ENCODE data around the gene DDAH2.

DDAH2 gene

DNA sequence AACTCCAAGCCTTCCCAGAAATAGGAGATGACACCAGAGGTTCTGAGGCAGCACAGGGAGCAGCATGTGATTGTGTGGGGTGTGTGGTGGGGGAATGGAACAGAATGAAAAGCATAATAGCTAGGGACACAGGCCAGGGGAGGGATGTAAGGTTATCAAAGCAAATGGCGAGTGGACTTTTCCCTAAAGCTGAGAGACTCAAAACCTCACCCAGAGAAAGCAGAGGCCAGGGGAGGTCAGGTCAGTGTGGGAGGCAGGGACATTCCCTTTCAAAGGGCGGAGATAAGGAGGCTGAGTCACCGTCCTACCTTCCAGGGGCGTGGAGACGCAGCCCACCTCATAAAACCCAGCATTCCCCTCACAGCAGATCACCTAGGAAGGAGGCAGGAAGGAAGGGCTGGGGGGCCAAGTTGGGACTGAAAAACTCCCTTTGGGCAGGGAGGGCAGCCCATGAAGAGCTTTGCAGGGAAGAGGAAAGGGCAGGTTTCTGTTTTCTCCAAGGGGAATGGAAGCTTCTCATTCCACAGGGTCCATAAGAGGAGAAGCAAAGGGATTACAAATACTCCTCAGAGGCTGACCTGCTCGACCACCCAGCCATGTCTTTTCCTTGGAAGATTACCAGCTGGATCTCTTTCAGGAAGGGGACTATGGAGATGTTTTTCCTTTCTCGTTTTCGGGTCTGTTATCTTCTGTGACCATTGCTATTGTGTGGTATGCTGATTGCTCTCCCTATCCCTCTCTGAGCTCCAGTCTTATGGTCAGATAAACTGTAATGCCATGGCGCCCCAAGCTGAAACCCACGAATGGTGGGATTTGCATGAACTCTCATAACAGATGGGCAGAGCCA lies 38.6 kb downstream of the DDAH2 start:
- no peak for DNase-seq (ENCODE audit: low read depth)

DNA sequence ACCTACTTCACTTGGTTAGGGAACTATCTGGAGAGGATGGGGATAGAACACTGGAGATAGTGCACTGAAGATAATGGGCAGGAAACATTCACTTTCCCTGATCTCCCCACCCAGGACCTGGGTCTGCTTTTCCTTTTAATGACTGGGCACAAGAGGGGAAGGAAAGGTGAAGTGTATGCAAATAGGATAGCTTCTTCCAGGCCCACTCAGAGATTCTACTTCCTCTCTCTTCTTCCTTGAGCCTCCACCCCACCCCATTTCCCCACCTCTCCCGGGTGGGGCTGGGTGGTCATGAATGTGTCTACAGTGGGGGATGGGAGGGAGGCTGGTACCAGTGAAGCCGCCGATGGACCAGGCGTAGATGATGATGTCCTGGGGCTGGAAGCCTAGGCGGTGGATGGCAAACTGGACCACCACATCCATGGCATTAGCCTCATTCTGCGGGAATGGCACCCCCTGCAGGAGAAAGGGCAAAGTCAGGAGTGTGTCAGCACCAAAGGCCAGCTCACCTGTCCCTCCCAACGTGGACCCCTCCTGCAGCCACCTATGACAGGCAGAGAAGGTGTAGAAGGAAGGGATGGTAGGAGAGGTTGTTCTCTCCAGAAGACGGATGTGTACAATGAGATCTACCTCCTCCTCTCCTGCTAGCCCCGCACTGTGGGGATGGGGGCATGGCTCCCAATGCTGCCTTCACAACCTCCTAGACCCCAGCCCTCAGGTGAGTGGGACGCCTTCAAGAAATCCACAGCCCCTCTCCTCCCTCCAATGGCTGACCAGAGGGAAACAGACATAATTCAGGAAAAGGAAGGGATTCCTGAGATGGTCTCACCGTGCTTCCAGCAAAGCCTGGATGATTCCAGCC lies 39.6 kb downstream of the DDAH2 start:
- no peak for DNase-seq (ENCODE audit: low read depth)

DNA sequence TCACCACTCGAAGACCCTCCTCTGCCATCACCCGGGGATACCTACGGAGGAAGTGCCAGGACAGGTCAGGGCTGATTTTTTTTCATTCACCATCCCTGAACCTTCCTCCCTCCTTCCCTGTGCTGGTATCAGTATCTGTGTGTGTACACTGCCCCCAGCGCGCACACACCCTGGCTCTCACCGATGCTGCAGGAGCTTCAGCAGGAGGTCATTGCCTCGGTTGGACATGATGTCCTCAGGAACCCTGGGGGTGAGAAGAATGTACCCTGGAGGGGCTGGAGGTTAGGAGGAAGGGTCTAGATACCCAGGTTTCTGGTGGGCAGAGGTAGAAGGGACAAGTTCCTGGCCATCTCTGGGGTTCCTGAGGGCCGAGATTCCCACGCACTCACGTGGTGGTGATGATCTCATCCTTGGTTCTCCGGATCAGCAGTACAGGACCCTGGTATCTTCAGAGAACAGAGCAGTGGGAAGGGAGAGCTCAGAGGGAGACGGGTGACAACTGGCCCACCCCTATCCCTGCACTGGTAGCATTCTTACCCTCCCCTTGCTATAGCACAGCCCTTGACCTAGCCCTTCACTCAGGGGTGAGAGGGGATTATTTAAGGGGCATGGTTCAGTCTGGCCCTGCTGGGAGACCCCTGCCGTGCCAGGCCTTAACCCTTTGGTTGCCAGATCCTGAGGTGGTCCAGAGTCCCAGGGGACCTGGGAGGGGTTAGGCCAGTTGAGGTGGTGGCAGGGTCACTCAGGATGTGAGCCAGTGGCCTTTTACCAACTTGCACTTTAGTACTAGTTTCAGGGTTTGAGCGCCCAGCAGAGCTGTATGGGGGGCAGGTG lies 41.0 kb downstream of the DDAH2 start:
- DNase-seq (ENCODE audit: low read depth), result no peak

GRCh38 chr6:31687321-31687720 lies 41.8 kb downstream of the DDAH2 start:
- DNase-seq (ENCODE audit: low read depth), result no peak

DNA sequence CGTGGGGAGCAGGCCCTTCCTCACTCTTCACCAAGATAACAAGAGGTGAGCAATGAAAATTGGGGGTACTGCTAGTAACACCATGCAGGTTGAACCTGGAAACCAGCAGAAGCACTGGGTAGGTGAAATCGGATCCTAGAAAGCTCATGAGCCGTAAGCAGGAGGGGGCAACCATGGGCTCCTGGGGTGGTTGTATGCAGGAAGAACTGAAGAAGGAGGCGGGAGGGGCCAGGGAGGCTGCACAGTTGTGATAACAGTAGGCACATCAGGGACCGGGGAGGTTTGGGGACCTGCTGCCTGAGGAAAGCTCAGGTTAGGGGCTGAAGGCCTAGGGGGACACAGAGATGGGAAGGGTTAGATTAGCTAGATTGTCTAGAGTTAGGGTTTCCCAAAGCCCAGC lies 42.6 kb downstream of the DDAH2 start:
- DNase-seq (ENCODE audit: low read depth), result no peak

DNA sequence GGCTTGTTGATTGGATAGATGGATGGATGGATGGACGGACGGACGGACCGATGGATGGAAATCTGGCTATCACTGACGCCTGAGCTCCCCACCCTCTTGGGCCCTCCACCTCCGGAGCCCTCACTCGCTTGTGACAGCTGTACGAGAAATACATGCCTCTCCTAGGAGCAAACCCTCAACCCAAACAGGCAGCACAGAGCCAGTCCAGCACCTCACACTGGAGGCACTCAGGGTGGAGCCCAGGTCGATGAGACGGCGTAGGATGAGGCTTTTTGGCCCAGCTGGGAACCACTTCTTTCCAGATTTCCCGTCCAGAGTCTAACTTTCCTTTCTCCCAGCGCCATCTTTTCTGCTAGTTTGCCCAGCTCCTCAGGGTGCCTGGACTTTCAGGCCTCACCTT lies 45.5 kb downstream of the DDAH2 start:
- DNase-seq (ENCODE audit: low read depth), result no peak

DNA sequence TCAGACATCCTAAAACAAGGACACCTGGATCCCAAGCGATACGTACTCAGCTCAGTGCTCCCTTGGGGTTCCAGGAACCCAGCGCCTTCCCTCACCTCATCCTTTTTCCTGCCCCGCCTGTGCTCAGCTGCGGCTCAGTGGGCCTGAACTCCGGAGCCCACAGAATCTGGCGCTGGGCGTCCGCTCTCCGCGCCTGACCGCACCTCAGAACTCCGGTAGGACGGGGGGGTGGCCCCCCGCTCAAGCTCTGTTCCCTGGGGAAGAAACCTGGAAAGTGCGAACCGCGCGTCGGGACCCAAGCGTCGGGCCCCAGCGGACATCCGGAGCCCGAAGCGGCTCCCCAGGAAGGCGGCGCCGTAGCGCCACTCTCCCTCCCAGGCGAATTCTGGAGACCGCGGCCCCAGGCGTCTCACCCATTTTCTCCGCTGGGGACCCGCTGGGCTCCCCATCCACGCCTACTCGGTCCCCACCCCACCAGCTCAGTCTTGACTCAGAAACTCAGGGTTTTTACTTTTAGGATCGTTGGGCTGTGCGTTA lies 47.9 kb downstream of the DDAH2 start:
- no peak for DNase-seq (ENCODE audit: low read depth)

DNA sequence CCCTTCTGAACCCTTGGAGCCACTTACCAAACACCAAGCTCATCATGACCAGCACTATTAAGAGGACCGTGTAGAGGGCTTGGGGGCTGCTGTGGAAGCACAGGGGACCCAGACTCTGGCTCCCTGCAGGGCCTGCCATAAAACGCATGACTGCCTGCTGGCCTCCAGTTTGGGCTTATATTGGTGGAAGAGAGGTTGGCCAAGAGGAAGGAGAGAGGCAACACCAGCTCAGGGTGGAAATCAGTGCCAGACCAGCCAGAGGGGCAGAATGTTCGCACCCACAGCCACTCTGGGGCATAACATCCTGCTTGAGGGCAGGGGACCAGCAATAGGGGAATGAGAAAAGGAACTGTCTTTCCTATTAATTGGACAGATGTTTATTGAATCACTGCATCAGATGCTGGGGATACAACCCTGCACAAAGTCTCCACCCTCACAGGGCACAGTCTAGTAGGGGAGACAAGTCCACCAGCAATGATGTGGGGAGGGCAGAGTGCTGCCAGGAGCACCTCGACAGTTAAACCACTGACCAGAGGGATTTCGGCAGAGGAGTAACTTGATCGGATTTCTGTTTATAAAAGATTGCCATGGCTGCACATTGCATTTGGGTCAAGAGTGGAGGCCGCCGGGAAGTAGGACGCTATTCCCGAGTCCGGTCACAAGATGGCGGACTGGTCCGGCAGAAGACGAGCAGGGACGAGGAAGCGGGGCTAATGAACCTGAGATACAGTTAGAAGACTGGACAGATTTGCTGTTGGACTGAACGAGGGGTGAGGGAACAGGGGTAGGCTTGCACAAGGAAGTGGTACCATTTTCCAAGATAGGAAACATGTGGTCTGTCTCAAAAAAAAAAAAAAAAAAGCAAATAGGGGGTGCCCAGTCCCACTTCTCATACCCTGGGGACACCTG lies 48.6 kb downstream of the DDAH2 start, which contains the start of gene LY6G5C:
Gene LY6G5C, minus strand, starts transcription at position 842 of the 909 bp plus-strand sequence. Its CDS starts 694 bp downstream, at position 148.
- no peak for DNase-seq (ENCODE audit: low read depth)

GRCh38 chr6:31677955-31678354 lies 51.1 kb downstream of the DDAH2 start:
- DNase-seq (ENCODE audit: low read depth), result no peak

Measured in T-helper 22 cell (primary cell).